ENCODE results near the gene NBPF15.
"Not testable (repeated sequence)": the region's sequence is repeated elsewhere in the genome, so short reads cannot be mapped to it uniquely, and the experiment has no call there.

The NBPF15 gene, protein sequence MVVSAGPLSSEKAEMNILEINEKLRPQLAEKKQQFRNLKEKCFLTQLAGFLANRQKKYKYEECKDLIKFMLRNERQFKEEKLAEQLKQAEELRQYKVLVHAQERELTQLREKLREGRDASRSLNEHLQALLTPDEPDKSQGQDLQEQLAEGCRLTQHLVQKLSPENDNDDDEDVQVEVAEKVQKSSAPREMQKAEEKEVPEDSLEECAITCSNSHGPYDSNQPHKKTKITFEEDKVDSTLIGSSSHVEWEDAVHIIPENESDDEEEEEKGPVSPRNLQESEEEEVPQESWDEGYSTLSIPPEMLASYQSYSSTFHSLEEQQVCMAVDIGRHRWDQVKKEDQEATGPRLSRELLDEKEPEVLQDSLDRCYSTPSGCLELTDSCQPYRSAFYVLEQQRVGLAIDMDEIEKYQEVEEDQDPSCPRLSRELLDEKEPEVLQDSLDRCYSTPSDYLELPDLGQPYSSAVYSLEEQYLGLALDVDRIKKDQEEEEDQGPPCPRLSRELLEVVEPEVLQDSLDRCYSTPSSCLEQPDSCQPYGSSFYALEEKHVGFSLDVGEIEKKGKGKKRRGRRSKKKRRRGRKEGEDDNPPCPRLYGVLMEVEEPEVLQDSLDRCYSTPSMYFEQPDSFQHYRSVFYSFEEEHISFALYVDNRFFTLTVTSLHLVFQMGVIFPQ

DNA sequence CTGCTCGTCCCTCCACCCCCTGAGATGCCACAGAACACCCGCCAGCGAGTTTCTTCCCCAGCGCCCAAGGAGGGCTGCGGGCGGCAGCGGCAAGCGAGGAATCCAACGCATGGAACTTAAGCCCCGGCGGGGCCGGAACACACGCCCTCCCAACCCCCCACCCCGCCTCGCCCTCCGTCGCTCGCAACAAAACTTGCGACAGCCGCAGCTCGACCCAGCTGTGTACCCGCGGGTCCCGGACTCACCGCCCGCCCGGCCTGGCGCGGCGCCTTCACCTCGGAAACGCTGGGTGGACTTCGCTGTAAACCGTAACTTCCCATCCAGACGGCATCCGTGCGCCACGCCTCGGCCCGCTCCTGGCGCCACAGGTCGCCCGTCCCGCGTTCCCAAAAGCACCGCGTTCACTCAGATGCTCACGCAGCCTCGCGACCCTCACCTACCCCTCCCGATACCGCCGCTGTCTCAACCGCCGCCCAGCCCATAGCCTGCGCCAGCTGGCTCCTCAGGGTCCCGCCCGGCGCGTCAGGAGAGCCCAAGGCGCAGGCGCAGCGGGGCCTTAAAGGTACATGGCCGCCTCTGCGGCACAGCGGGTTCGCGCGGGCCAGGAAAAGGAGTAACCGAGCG is at the start of gene NBPF15:
Gene NBPF15, minus strand, starts transcription at position 534 of the 624 bp plus-strand sequence. CDS start 21,666 bp downstream, outside the sequence.
- DNase-seq (ENCODE audit: low read depth) = peak; percentile 66
- peak within 1 kb of the TSS; percentile 68 for H3K4me3 ChIP-seq (ENCODE audit: low read depth, low read length)

GRCh38 chr1:144496429-144496828 is 35.0 kb upstream of the NBPF15 start:
- not testable (repeated sequence) for DNase-seq (ENCODE audit: low read depth); H3K4me3 ChIP-seq (ENCODE audit: low read depth, low read length)

DNA sequence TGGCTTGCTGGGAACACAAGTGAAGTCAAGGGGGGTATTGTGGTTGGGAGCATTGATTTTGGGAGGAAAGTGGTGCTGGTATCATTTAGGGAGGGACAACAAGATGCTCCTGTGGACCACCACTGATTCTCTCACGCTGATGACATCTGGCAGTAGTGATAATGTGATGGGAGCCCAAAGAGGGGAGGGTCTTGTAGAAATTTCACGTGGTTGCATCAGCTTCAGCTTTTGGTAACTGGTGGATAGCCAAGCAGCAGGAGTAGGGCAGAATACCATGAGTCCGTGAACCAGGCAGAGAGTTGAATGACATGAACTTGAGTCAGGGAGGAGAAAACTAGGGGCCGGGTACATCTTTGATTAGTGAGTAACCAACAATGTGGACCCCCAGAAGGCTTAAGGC is 32.7 kb upstream of the NBPF15 start:
- not testable (repeated sequence) for H3K4me3 ChIP-seq (ENCODE audit: low read depth, low read length); DNase-seq (ENCODE audit: low read depth)

DNA sequence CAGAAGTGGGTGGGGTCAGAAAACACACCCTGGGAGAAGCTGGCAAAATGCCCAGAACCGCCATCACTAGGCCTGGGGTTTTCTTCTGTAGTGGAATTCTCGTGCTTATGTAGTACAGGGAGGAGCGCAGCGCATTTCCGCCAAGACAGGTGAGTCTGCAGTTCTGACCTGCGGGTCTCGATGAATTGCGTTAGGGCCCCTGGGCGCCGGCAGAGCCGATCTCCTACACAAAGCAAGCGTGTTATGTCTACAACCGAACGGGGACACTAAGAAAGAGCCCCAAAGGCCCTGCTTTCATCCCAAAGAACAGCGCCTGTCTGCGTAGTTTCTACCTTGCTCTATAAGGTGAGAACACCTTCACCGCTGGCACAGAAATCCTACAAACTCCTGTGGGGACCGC is 28.9 kb upstream of the NBPF15 start:
- DNase-seq (ENCODE audit: low read depth); H3K4me3 ChIP-seq (ENCODE audit: low read depth, low read length): not testable (repeated sequence)

GRCh38 chr1:144487002-144487401 is 25.5 kb upstream of the NBPF15 start:
- DNase-seq (ENCODE audit: low read depth); H3K4me3 ChIP-seq (ENCODE audit: low read depth, low read length): not testable (repeated sequence)

- DNase-seq (ENCODE audit: low read depth); H3K4me3 ChIP-seq (ENCODE audit: low read depth, low read length): not testable (repeated sequence)
Observed at GRCh38 chr1:144485048-144485993, 23.9 kb upstream of the NBPF15 start.

- DNase-seq (ENCODE audit: low read depth); H3K4me3 ChIP-seq (ENCODE audit: low read depth, low read length): not testable (repeated sequence)
Observed at GRCh38 chr1:144473897-144474296, 12.4 kb upstream of the NBPF15 start.

GRCh38 chr1:144471434-144471833 is 10.0 kb upstream of the NBPF15 start:
- DNase-seq (ENCODE audit: low read depth); H3K4me3 ChIP-seq (ENCODE audit: low read depth, low read length): not testable (repeated sequence)

- not testable (repeated sequence) for DNase-seq (ENCODE audit: low read depth); H3K4me3 ChIP-seq (ENCODE audit: low read depth, low read length)
Observed at GRCh38 chr1:144461778-144462177, 309 bp upstream of the NBPF15 start.

GRCh38 chr1:144460686-144461085 is 783 bp downstream of the NBPF15 start:
- not testable (repeated sequence) for DNase-seq (ENCODE audit: low read depth)
- H3K4me3 ChIP-seq (ENCODE audit: low read depth, low read length) = peak overlapping the region; percentile 68

DNA sequence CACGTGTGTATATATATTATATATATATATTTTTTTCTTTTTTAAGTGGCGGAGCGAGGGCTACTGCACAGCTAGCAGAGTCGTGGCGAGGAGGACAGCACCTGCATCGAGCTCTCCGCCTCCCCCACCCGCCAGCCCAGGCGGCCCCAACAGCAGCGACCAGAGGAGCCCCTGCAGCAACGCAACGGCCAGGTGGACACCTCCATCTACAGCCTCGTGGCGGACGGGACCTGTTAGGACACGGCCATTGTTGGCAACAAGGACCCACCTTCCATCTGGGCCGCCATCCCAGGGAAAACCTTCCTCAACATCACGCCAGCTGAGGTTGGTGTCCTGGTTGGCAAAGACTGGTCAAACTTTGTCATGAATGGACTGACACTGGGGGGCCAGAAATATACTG is 19.1 kb downstream of the NBPF15 start:
- DNase-seq (ENCODE audit: low read depth); H3K4me3 ChIP-seq (ENCODE audit: low read depth, low read length): not testable (repeated sequence)

- DNase-seq (ENCODE audit: low read depth) = not testable (repeated sequence)
- TF ChIP-seq, protein P1, sequence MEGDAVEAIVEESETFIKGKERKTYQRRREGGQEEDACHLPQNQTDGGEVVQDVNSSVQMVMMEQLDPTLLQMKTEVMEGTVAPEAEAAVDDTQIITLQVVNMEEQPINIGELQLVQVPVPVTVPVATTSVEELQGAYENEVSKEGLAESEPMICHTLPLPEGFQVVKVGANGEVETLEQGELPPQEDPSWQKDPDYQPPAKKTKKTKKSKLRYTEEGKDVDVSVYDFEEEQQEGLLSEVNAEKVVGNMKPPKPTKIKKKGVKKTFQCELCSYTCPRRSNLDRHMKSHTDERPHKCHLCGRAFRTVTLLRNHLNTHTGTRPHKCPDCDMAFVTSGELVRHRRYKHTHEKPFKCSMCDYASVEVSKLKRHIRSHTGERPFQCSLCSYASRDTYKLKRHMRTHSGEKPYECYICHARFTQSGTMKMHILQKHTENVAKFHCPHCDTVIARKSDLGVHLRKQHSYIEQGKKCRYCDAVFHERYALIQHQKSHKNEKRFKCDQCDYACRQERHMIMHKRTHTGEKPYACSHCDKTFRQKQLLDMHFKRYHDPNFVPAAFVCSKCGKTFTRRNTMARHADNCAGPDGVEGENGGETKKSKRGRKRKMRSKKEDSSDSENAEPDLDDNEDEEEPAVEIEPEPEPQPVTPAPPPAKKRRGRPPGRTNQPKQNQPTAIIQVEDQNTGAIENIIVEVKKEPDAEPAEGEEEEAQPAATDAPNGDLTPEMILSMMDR (IDR thresholded peaks at IDR 0.05; ENCODE audit: insufficient read depth, low read depth, low read length, missing control alignments) = peak; percentile 6
Observed at GRCh38 chr1:144439737-144440136, 21.7 kb downstream of the NBPF15 start.

DNA sequence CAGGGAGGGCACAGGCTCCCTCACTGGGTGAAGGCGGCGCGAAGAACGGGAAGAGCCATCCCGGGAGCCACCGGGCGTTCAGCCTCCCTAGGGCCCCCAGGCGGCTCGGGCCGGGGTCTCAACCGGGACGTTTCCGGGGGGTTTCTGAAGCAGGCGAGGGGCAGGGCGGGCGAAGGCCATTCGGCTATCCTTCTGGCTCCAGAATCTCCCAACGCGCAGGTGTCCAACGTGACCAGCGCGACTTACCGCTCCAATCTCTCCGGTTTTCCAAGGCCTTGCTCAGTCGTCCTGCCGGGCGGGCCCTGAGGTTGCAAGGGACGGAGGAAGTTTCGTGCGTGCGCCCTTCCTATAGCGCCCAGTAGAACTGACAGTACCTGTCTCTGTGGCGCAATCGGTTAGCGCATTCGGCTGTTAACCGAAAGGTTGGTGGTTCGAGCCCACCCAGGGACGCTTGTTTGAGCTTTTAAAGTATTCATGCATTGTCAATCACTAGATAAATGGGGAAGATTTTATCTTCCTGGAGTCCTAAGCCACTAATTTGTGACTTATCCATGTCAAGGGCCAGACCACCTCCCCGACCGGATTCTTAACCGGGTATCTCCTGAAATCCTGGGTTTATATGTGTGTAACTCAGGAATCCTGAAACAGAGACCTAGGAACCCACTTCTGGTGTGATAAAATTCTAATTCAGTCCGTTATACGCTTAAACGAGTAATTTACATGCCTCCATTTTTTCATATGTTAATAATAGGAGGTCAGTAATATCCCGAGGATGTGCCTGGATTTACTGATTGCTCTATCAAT is 42.4 kb downstream of the NBPF15 start:
- peak overlapping the region; percentile 68 for H3K4me3 ChIP-seq (ENCODE audit: low read depth, low read length)
- peak; percentile 76 for DNase-seq (ENCODE audit: low read depth)

More at GRCh38 chr1:144439737-144440136, 21.7 kb downstream of the NBPF15 start:
- H3K4me3 ChIP-seq (ENCODE audit: low read depth, low read length) = not testable (repeated sequence)

DNA sequence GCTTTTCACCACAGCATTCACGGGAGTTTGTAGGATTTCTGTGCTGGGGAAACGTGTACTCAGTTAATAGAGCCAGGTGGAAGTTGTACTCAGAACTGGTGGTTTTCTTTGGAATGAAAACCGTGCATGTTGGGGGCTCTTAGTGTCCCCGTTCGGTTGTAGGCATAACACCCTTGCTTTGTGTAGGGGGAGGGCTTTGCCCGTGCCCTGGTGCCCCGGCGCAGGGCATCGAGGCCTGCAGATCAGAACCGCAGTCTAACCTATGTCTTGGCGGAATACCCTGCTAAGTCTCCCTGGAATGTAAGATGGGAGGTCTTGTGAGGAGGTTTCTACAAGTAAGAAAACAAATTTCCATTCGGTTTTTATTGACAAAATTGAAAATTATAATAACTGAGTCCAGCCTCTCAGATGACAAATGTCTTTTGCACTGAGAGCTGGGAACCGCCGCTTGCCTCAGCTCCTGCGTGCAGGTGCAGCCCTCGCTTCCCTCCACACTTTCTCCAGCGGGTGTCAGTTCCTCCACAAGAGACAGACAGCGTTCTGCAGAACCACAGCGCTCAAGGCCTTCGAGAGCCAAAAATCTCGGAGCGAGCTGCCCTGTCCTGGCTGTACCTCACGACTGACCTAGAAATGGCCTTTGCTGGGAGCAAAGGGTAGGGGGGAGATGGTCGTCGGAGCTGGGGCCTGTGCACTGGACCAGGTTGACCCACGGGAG is 47.9 kb downstream of the NBPF15 start:
- H3K4me3 ChIP-seq (ENCODE audit: low read depth, low read length) = peak overlapping the region; percentile 57
- not testable (repeated sequence) for DNase-seq (ENCODE audit: low read depth)

DNA sequence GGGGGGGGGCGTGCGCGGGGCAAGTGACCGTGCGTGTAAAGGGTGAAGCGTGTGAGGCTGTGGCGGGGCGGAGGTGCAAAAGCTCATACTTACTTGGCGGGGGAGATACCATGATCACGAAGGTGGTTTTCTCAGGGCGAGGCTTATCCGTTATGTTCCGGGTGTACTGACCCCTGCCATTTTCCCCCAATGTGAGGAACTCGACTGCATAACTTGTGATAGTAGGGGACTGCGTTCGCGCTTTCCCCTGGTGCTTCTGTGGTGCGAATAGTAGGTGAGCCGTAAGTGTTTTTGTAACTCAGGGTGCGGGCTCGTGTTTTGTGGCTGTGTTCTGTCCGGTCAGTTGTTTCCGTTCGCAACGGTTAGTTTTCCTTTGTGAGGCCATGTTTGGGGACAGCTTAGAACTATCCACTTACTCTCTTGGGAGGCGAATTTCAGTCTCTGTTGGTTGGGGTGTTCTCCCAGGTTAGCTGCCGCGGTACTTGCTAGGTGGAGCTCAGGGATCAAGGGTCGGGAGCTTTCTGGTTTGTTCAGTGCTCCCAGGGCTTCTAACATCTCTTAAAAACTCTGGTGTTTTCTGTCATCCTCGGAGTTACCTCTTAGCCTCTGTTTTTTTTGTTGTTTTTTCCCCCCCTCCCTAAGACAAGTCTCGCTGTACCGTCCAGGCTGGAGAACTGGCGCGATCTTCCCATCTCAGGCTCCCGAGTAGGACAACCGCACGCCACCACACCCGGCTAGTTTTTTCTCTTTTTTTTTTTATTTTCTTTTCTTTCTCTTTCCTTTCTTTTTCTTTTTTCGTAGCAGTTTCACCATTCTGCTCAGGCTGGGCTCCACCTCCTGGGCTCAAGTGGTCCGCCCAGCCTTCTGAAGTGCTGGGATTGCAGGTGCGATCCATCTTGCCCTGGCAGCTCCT is 48.7 kb downstream of the NBPF15 start:
- H3K4me3 ChIP-seq (ENCODE audit: low read depth, low read length) = peak overlapping the region; percentile 57
- DNase-seq (ENCODE audit: low read depth) = peak; percentile 99

Measured in GM12865 (cell line).